ENCODE measurements around the gene YJU2.

- TF ChIP-seq CTCF (IDR thresholded peaks at IDR 0.05), result no peak
- no peak for TF ChIP-seq POLR2A (IDR thresholded peaks at IDR 0.05)
- TF ChIP-seq POLR2AphosphoS5 (IDR thresholded peaks at IDR 0.05), result no peak
- no peak for TF ChIP-seq EP300 (IDR thresholded peaks at IDR 0.05)
Measured at GRCh38 chr19:4241824-4242430, 5.0 kb upstream of the YJU2 start.

Data from upper lobe of left lung (tissue), 4 donors.